Lower leg skin (tissue), 3 donors: Measurements from ENCODE around the gene ZNF483.

Experiments used
- CTCF ChIP-seq, 3 donors: fragments of 450-650 bp; IDR thresholded peaks; one replicate each; pipeline ENCODE4 v1.5.1; 2016; ENCODE audit warnings: antibody characterized with exemption in 3 of 3, mild to moderate bottlenecking in 3 of 3, moderate library complexity in 2 of 3
- POLR2A ChIP-seq, 2 donors: fragments of 450-650 bp; IDR thresholded peaks; one replicate each; pipeline ENCODE4 v1.6.1; 2016 to 2017; ENCODE audit warnings: antibody characterized with exemption in 2 of 2, mild to moderate bottlenecking in 1 of 2, moderate library complexity in 1 of 2

DNA sequence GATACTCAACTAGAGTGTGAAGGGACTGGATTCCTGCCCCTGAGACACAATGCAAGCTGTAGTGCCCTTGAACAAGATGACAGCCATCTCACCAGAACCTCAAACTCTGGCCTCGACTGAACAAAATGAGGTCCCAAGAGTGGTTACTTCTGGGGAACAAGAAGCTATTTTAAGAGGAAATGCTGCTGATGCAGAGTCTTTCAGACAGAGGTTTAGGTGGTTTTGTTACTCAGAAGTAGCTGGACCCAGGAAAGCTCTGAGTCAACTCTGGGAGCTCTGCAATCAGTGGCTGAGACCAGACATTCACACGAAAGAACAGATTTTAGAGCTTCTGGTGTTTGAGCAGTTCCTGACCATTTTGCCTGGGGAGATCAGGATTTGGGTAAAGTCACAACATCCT is 2.4 kb downstream of the ZNF483 start:
- TF ChIP-seq CTCF (IDR thresholded peaks at IDR 0.05): no peak
- TF ChIP-seq POLR2A (IDR thresholded peaks at IDR 0.05): no peak
